Thyroid gland (tissue), 4 donors: ENCODE measurements around the gene FANCC. TPM values are rescaled to one million over a fixed set of nuclear protein-coding genes. Genes with fewer than 3 reads are reported as not detected.

ENCODE experiments used
- DNase-seq, 2 donors: peaks; one replicate each; pipeline ENCODE4 v3.0.0-alpha.2; 2019
- H3K27ac ChIP-seq, 3 donors: fragments of 200-600 bp; sonication (generic); 1 replicate in 2 of 3; 2 replicates in 1 of 3; pipeline ENCODE4 v1.5.1; 2016 to 2019; ENCODE audit warnings: mild to moderate bottlenecking in 1 of 3, moderate library complexity in 1 of 3
- H3K27me3 ChIP-seq: fragments of 200-600 bp; sonication (generic); one replicate; pipeline ENCODE4 v1.5.1; 2019
- H3K36me3 ChIP-seq, 2 donors: fragments of 200-600 bp; sonication (generic); one replicate each; pipeline ENCODE4 v1.5.1; 2016 to 2019
- H3K4me1 ChIP-seq, 2 donors: fragments of 200-600 bp; sonication (generic); one replicate each; pipeline ENCODE4 v1.5.1; 2017 to 2019
- H3K4me3 ChIP-seq, 3 donors: fragments of 200-600 bp; sonication (generic); replicated peaks in 1 of 3; 1 replicate in 2 of 3; 2 replicates in 1 of 3; pipeline ENCODE4 v1.5.1; 2016; ENCODE audit warnings: mild to moderate bottlenecking in 1 of 3
- H3K9me3 ChIP-seq: fragments of 200-600 bp; sonication (generic); one replicate; pipeline ENCODE4 v1.5.1; 2017
- CTCF ChIP-seq, 6 experiments: fragments of 200-600 bp in 3 of 6; fragments of 450-650 bp in 3 of 6; sonication (generic) in 3 of 6; IDR thresholded peaks; one replicate each; pipeline ENCODE4 v1.5.1; 2016 to 2019; ENCODE audit warnings: antibody characterized with exemption in 6 of 6, mild to moderate bottlenecking in 2 of 6, inconsistent platforms in 1 of 6, moderate library complexity in 1 of 6
- POLR2A ChIP-seq, 2 donors: fragments of 450-650 bp; IDR thresholded peaks; one replicate each; pipeline ENCODE4 v1.6.1; 2017; ENCODE audit warnings: antibody characterized with exemption in 2 of 2, mild to moderate bottlenecking in 2 of 2, moderate library complexity in 1 of 2
- WGBS, 2 donors: methylation state at CpG; one replicate each; pipeline ENCODE4 v1.1.5; 2017; 5-methylcytosine and 5-hydroxymethylcytosine counted together
- intact Hi-C: fragments of 100-400 bp; cut with DNase I; formaldehyde crosslinking; loops from one replicate; pipeline ENCODE4 v1.15.1; 2023
- total RNA-seq, 4 donors: library from RNA; depleted of rRNA; stranded (reverse); fragments of >200 nt; gene quantifications; one replicate each; pipeline ENCODE4 v1.2.3, GENCODE V29; 2016

The FANCC gene
- total RNA-seq, 4 donors from 2014 or later, result 13.9 to 15.0 (median 14.2) TPM

- Histone ChIP-seq H3K4me3 (no peak overlapping the region), H3K9me3 (no peaks in the 10 kb centered on the region), H3K27ac (no peak overlapping the region), H3K27me3 (no peaks in the 10 kb centered on the region), H3K4me1 (peaks cover 21 to 33% of the 10 kb centered on the region in 2 donors), H3K36me3 (peaks cover 36 to 51% of the 10 kb centered on the region in 2 donors)
- TF ChIP-seq POLR2A (IDR thresholded peaks at IDR 0.05) (no peak), CTCF (IDR thresholded peaks at IDR 0.05) (no peak)
- DNase-seq, result no peak
- 89 to 94% methylated on average over 19 to 20 of the region's 20 CpGs for WGBS, 2 donors
- intact Hi-C loops, result no loop called here
Measured at GRCh38 chr9:95080961-95081647, 236.4 kb downstream of the FANCC start.

DNA sequence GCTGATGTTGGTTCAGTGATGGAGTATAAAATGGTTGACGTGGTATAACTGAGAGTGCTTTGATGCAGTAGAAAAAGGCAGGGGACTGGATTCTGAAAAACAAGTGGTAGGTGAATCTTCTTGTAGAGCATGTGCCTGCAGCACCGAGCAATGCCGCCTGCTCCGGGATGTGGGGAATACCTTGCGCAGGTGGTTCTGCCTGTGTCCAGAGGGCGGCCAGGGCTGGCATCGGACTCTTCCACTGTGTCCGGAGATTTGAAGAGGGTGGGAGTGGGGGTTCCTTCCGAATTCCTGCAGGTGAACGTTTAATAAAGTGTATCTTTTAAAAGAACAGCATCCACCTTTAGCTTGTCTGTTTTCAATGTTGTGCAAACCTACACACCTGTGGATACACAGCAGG lies 238.0 kb downstream of the FANCC start:
- WGBS, 2 donors, result 90 to 93% methylated on average over 10 of the region's 10 CpGs
- TF ChIP-seq CTCF (IDR thresholded peaks at IDR 0.05) (no peak), POLR2A (IDR thresholded peaks at IDR 0.05) (no peak)
- intact Hi-C loops, result no loop called here
- peaks cover 36 to 48% of the 10 kb centered on the region in 2 donors for H3K4me1 ChIP-seq
- no peak overlapping the region for H3K4me3 ChIP-seq
- H3K27me3 ChIP-seq, result no peaks in the 10 kb centered on the region
- no peaks in the 10 kb centered on the region for H3K9me3 ChIP-seq
- peaks cover 28 to 36% of the 10 kb centered on the region in 2 donors for H3K36me3 ChIP-seq
- peak overlapping the region in 2 of 3 donors; percentile 39 to 59 for H3K27ac ChIP-seq
- no peak for DNase-seq

- no peaks in the 10 kb centered on the region for H3K27me3 ChIP-seq
- TF ChIP-seq POLR2A (IDR thresholded peaks at IDR 0.05) (no peak), CTCF (IDR thresholded peaks at IDR 0.05) (peak in 5 of 6 experiments; percentile 26 to 54 (median 49))
- peaks cover 28 to 34% of the 10 kb centered on the region in 2 donors for H3K36me3 ChIP-seq
- 22 to 38% methylated on average over 6 of the region's 6 CpGs for WGBS, 2 donors
- H3K9me3 ChIP-seq, result no peaks in the 10 kb centered on the region
- intact Hi-C loops, result no loop called here
- peak; percentile 79 to 82 for DNase-seq
- peaks cover 41 to 54% of the 10 kb centered on the region in 2 donors for H3K4me1 ChIP-seq
- peak overlapping the region in 2 of 3 donors; percentile 39 to 59 for H3K27ac ChIP-seq
- H3K4me3 ChIP-seq, result no peak overlapping the region
Measured at GRCh38 chr9:95078939-95079338, 238.6 kb downstream of the FANCC start.

GRCh38 chr9:95078511-95078910 lies 239.0 kb downstream of the FANCC start:
- TF ChIP-seq POLR2A (IDR thresholded peaks at IDR 0.05) (no peak), CTCF (IDR thresholded peaks at IDR 0.05) (no peak)
- 83 to 84% methylated on average over 12 of the region's 12 CpGs for WGBS, 2 donors
- no peaks in the 10 kb centered on the region for H3K27me3 ChIP-seq
- H3K27ac ChIP-seq, result peak overlapping the region in 2 of 3 donors; percentile 39 to 59
- H3K36me3 ChIP-seq, result peaks cover 27 to 31% of the 10 kb centered on the region in 2 donors
- H3K4me3 ChIP-seq, result no peak overlapping the region
- intact Hi-C loops, result no loop called here
- peaks cover 43 to 58% of the 10 kb centered on the region in 2 donors for H3K4me1 ChIP-seq
- no peaks in the 10 kb centered on the region for H3K9me3 ChIP-seq
- no peak for DNase-seq

DNA sequence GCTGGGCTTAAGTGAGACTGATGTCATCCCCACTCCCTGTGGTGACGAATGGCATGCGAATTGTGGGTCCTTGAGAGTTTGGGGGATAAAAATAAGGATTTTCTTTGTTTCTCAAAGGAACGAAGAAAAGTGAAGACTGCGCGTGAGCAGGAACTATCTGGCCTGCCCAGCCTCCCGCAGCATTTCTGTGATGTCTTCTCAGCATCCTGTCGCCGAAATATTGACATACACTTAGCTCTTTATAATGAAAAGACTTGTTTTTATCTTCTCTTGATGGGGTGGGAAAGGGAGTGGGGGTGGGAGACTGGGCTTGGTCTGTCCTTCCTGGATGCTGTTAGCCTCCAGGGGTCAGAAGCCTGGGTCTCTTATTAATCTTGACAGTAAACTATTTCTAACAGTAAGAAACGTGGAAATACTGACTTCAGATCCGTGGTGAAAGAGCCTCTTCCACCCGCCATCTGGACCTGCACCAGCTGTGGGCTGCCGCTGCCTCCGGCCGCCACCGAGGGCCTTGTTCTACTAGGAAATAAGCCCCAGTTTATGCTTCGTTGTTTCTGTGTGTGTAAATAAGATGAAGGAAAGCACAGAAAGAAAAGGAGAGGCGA lies 239.6 kb downstream of the FANCC start:
- no peak for TF ChIP-seq CTCF (IDR thresholded peaks at IDR 0.05)
- no peak for TF ChIP-seq POLR2A (IDR thresholded peaks at IDR 0.05)
- peak overlapping the region in 2 of 3 donors; percentile 48 to 59 for H3K27ac ChIP-seq
- H3K4me3 ChIP-seq, result no peak overlapping the region
- intact Hi-C loops, result no loop called here
- H3K9me3 ChIP-seq, result no peaks in the 10 kb centered on the region
- no peak for DNase-seq
- no peaks in the 10 kb centered on the region for H3K27me3 ChIP-seq
- peaks cover 43 to 64% of the 10 kb centered on the region in 2 donors for H3K4me1 ChIP-seq
- H3K36me3 ChIP-seq, result peaks cover 21 to 25% of the 10 kb centered on the region in 2 donors
- 80 to 84% methylated on average over 17 of the region's 17 CpGs for WGBS, 2 donors
